WTC11 (cell line): ENCODE data around the gene TMEM256. TPM values are rescaled to one million over a fixed set of nuclear protein-coding genes. Genes with fewer than 3 reads are reported as not detected.
A peak's percentile ranks its signal among the peaks of the same experiment; 100 is the strongest.

Experiments
- ATAC-seq: fragments of 200-7000 bp; cut with Tn5 transposase; 2 replicates; pipeline ENCODE4 v1.10.0; 2021; ENCODE audit warnings: mild to moderate bottlenecking, moderate library complexity
- CTCF ChIA-PET: fragments of 300-600 bp; sonication (Branson Sonifier 250); formaldehyde crosslinking; loops from one replicate; lab custom pipeline; 2021; ENCODE audit warnings: antibody characterized with exemption; lab: Charles Lee
- POLR2A ChIA-PET: fragments of 350-600 bp; sonication (Branson Sonifier 250); formaldehyde crosslinking; loops from one replicate; lab custom pipeline; 2021; ENCODE audit warnings: antibody characterized with exemption; lab: Charles Lee
- DNase-seq: peaks from one replicate; pipeline ENCODE4 v3.0.0; 2021; ENCODE audit warnings: low spot score
- H3K27ac Mint-ChIP-seq: 2 replicates; pipeline ENCODE4 v1.8.0; 2021; ENCODE audit warnings: mixed read lengths
- H3K27me3 Mint-ChIP-seq: 2 replicates; pipeline ENCODE4 v1.8.0; 2021; ENCODE audit warnings: low read depth, mild to moderate bottlenecking, moderate library complexity, mixed read lengths
- H3K36me3 Mint-ChIP-seq: 2 replicates; pipeline ENCODE4 v1.8.0; 2021; ENCODE audit warnings: mixed read lengths
- H3K4me1 Mint-ChIP-seq: 2 replicates; pipeline ENCODE4 v1.8.0; 2022; ENCODE audit warnings: mixed read lengths
- H3K4me3 Mint-ChIP-seq: 2 replicates; pipeline ENCODE4 v1.8.0; 2021; ENCODE audit warnings: mild to moderate bottlenecking, moderate library complexity, mixed read lengths
- H3K9me3 Mint-ChIP-seq: 2 replicates; pipeline ENCODE4 v1.8.0; 2021; ENCODE audit warnings: mixed read lengths
- ARID4B ChIP-seq: sonication (generic); formaldehyde crosslinking; IDR thresholded peaks from 2 replicates; pipeline ENCODE4 v1.8.0; 2023; ENCODE audit warnings: missing genetic modification reagents, mild to moderate bottlenecking, borderline replicate concordance
- EMX1 ChIP-seq: fragments of 250-450 bp; sonication (Bioruptor Pico); IDR thresholded peaks from 2 replicates; pipeline ENCODE4 v1.8.0; 2021; ENCODE audit warnings: mild to moderate bottlenecking
- FOXP1 ChIP-seq: sonication (generic); formaldehyde crosslinking; IDR thresholded peaks from 2 replicates; pipeline ENCODE4 v1.8.0; 2022; ENCODE audit warnings: missing genetic modification reagents, mild to moderate bottlenecking, moderate library complexity, borderline replicate concordance
- GABPB1 ChIP-seq: sonication (generic); formaldehyde crosslinking; IDR thresholded peaks from 2 replicates; pipeline ENCODE4 v1.8.1; 2023; ENCODE audit warnings: mild to moderate bottlenecking, missing genetic modification reagents
- JAZF1 ChIP-seq: fragments of 250-450 bp; sonication (Bioruptor Pico); IDR thresholded peaks from 2 replicates; pipeline ENCODE4 v1.9.0; 2021; ENCODE audit warnings: moderate library complexity, mild to moderate bottlenecking, inconsistent platforms
- MXD4 ChIP-seq: fragments of 250-450 bp; sonication (Bioruptor Pico); IDR thresholded peaks from 2 replicates; pipeline ENCODE4 v1.8.0; 2021; ENCODE audit warnings: mild to moderate bottlenecking, moderate library complexity, borderline replicate concordance
- NR1H2 ChIP-seq: sonication (generic); formaldehyde crosslinking; IDR thresholded peaks from 2 replicates; pipeline ENCODE4 v1.9.0; 2021; ENCODE audit warnings: mild to moderate bottlenecking, moderate library complexity, missing genetic modification reagents
- NR3C1 ChIP-seq: sonication (generic); formaldehyde crosslinking; conservative IDR thresholded peaks from 2 replicates; pipeline ENCODE4 v1.8.1; 2023; ENCODE audit warnings: low read depth, mild to moderate bottlenecking, missing genetic modification reagents
- PREB ChIP-seq: sonication (generic); formaldehyde crosslinking; IDR thresholded peaks from 2 replicates; pipeline ENCODE4 v1.8.1; 2022; ENCODE audit warnings: mild to moderate bottlenecking, missing genetic modification reagents, moderate library complexity, borderline replicate concordance
- SOX15 ChIP-seq: fragments of 250-450 bp; sonication (Bioruptor Pico); IDR thresholded peaks from 2 replicates; pipeline ENCODE4 v1.9.0; 2021; ENCODE audit warnings: mild to moderate bottlenecking
- SP1 ChIP-seq: sonication (generic); formaldehyde crosslinking; conservative IDR thresholded peaks from 2 replicates; pipeline ENCODE4 v1.8.1; 2022; ENCODE audit warnings: missing genetic modification reagents
- TEAD1 ChIP-seq: sonication (generic); formaldehyde crosslinking; IDR thresholded peaks from 2 replicates; pipeline ENCODE4 v1.8.0; 2022; ENCODE audit warnings: mild to moderate bottlenecking, missing genetic modification reagents
- TP53 ChIP-seq: sonication (generic); formaldehyde crosslinking; IDR thresholded peaks from 2 replicates; pipeline ENCODE4 v1.8.1; 2023; ENCODE audit warnings: mild to moderate bottlenecking, missing genetic modification reagents
- ZNF317 ChIP-seq: sonication (generic); formaldehyde crosslinking; IDR thresholded peaks from 2 replicates; pipeline ENCODE4 v1.8.1; 2023; ENCODE audit warnings: low read depth, mild to moderate bottlenecking, moderate library complexity, missing genetic modification reagents, borderline replicate concordance
- ZNF532 ChIP-seq: fragments of 250-450 bp; sonication (Bioruptor Pico); IDR thresholded peaks from 2 replicates; pipeline ENCODE4 v1.9.0; 2021; ENCODE audit warnings: mild to moderate bottlenecking, borderline replicate concordance
- total RNA-seq: library from RNA; stranded (reverse); gene quantifications from 3 replicates; pipeline ENCODE4 v1.2.3, GENCODE V29; 2021
- TF ChIP-seq, protein P1 (sequence below): fragments of 250-450 bp; sonication (Bioruptor Pico); IDR thresholded peaks from 2 replicates; pipeline ENCODE4 v2.1.2; 2022; ENCODE audit warnings: mild to moderate bottlenecking, moderate library complexity
- TF ChIP-seq, protein P2 (sequence below): sonication (generic); formaldehyde crosslinking; IDR thresholded peaks from 2 replicates; pipeline ENCODE4 v1.8.0; 2022; ENCODE audit warnings: mild to moderate bottlenecking, missing genetic modification reagents
- TF ChIP-seq, protein P3 (sequence below): sonication (generic); formaldehyde crosslinking; IDR thresholded peaks from 2 replicates; pipeline ENCODE4 v1.8.1; 2022; ENCODE audit warnings: low read depth, mild to moderate bottlenecking, moderate library complexity, missing genetic modification reagents, borderline replicate concordance
- TF ChIP-seq, protein P4 (sequence below): sonication (generic); formaldehyde crosslinking; IDR thresholded peaks from 2 replicates; pipeline ENCODE4 v1.8.0; 2022; ENCODE audit warnings: mild to moderate bottlenecking, missing genetic modification reagents

TMEM256 gene
- total RNA-seq, 1 experiment from 2014 or later: 132 TPM

DNA sequence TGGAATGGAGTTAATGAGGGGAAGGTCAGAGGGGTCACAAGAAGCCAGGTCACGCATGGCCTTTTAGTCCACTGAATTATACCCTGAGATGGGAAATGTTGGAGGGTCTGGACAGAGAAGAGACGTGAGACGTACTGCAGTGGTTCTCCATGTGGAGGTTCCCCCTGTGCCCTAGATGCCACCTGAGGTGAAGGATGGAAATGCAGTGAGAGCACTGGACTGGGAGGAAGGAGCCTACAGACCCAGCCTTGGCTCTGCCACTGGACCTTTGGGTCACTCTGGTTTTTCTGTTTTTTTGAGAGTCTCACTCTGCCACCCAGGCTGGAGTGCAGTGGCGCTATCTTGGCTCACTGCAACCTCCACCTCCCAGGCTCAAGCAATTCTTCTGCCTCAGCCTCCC lies 7.8 kb downstream of the TMEM256 start (continued):
- TF ChIP-seq PREB (CRISPR knock-in tag) (no peak), SOX15 (CRISPR knock-in tag) (no peak)
- TF ChIP-seq, protein P1, sequence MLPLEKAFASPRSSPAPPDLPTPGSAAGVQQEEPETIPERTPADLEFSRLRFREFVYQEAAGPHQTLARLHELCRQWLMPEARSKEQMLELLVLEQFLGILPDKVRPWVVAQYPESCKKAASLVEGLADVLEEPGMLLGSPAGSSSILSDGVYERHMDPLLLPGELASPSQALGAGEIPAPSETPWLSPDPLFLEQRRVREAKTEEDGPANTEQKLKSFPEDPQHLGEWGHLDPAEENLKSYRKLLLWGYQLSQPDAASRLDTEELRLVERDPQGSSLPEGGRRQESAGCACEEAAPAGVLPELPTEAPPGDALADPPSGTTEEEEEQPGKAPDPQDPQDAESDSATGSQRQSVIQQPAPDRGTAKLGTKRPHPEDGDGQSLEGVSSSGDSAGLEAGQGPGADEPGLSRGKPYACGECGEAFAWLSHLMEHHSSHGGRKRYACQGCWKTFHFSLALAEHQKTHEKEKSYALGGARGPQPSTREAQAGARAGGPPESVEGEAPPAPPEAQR (CRISPR knock-in tag): no peak

DNA sequence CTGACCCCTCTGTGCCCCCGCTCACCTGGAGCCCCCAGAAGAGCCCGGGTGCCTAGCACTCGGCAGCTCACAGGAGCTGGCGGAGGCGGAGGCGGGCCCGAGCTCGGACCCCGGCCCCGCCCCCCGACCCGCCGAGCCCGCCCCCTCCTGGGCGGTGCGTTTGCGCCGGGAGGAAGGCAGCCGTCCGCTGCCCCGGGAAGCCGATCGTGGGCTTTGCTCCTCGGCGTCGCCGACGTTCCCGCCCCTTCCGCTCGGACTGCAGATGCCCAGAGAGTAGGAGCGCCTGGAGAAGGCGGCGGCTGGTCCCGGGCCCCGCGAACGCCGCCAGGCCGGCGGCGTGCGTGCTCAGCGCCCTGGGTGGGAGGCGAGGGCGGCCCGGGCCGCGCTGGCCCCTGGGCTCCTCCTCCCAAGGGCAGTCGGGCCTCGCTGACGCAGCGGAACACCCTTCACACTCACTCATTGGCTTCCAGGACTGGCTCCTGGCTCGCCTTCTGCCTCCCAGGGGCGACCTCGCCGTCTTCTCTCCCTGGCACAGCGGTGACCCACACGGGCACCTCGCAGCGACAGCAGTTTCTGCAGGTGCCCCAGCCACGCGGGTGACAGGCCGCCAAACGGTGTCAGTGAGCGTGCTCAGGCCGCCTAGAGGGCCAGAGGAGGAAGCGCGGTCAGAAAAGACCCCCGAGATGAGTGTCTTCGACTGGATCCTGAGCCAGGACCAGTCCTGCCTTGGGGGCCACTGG lies 9.3 kb downstream of the TMEM256 start, which contains the start of gene PLSCR3:
Gene PLSCR3, minus strand, starts transcription at position 74 of the 740 bp plus-strand sequence. CDS start 415 bp downstream, outside the sequence.
- Mint-ChIP-seq H3K36me3 (peaks cover 13% of the 10 kb centered on the region), H3K4me1 (peaks cover 11% of the 10 kb centered on the region), H3K27me3 (no peaks in the 10 kb centered on the region; the same call in 1 of the 2 replicates), H3K4me3 (peak within 1 kb of the TSS; percentile 90), H3K9me3 (no peaks in the 10 kb centered on the region), H3K27ac (peak within 1 kb of the TSS; percentile 85)
- ChIA-PET CTCF (interaction anchor here (0.6 to 4.1 kb wide), 34 partner anchors 9 to 323 kb away, joined by 3 to 59 read pairs (median 7); partner anchors contain the start of genes ACAP1, CHRNB1, FGF11 and NLGN2), POLR2A (interaction anchor here (0.9 to 2.1 kb wide), 4 partner anchors 9 to 18 kb away, joined by 3 to 10 read pairs (median 6); partner anchors contain the start of gene TMEM256)
- ATAC-seq (peak; percentile 78), DNase-seq (peak; percentile 87)
- TF ChIP-seq, protein P2, sequence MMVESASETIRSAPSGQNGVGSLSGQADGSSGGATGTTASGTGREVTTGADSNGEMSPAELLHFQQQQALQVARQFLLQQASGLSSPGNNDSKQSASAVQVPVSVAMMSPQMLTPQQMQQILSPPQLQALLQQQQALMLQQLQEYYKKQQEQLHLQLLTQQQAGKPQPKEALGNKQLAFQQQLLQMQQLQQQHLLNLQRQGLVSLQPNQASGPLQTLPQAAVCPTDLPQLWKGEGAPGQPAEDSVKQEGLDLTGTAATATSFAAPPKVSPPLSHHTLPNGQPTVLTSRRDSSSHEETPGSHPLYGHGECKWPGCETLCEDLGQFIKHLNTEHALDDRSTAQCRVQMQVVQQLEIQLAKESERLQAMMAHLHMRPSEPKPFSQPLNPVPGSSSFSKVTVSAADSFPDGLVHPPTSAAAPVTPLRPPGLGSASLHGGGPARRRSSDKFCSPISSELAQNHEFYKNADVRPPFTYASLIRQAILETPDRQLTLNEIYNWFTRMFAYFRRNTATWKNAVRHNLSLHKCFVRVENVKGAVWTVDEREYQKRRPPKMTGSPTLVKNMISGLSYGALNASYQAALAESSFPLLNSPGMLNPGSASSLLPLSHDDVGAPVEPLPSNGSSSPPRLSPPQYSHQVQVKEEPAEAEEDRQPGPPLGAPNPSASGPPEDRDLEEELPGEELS (CRISPR knock-in tag): peak; percentile 11; the same call in 1 of the 2 replicates
- TF ChIP-seq, protein P3, sequence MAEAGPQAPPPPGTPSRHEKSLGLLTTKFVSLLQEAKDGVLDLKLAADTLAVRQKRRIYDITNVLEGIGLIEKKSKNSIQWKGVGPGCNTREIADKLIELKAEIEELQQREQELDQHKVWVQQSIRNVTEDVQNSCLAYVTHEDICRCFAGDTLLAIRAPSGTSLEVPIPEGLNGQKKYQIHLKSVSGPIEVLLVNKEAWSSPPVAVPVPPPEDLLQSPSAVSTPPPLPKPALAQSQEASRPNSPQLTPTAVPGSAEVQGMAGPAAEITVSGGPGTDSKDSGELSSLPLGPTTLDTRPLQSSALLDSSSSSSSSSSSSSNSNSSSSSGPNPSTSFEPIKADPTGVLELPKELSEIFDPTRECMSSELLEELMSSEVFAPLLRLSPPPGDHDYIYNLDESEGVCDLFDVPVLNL (CRISPR knock-in tag): no peak
- peak; percentile 72; the same call in 1 of the 2 replicates for TF ChIP-seq TEAD1 (CRISPR knock-in tag)
- no peak for TF ChIP-seq ZNF532
- TF ChIP-seq FOXP1: peak; percentile 59
- no peak for TF ChIP-seq EMX1 (CRISPR knock-in tag)
- peak; percentile 78 for TF ChIP-seq SP1 (CRISPR knock-in tag)
- no peak for TF ChIP-seq TP53 (CRISPR knock-in tag)
- TF ChIP-seq GABPB1 (CRISPR knock-in tag): 0 out of 2 replicates have a peak, but pooled peaks have one; percentile 13
- TF ChIP-seq ARID4B: peak; percentile 68; the same call in 1 of the 2 replicates
- TF ChIP-seq, protein P4, sequence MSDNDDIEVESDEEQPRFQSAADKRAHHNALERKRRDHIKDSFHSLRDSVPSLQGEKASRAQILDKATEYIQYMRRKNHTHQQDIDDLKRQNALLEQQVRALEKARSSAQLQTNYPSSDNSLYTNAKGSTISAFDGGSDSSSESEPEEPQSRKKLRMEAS (CRISPR knock-in tag): peak; percentile 85; the same call in 1 of the 2 replicates
- TF ChIP-seq ZNF317: 0 out of 2 replicates have a peak, but pooled peaks have one; percentile 48
- TF ChIP-seq MXD4: no peak
- no peak; the same call in 1 of the 2 replicates for TF ChIP-seq NR3C1
- no peak for TF ChIP-seq NR1H2
- no peak for TF ChIP-seq JAZF1 (CRISPR knock-in tag)
